ENCODE measurements around the gene ZHX3. TPM values are rescaled to one million over a fixed set of nuclear protein-coding genes. Genes with fewer than 3 reads are reported as not detected.
"Not testable (repeated sequence)": the region's sequence is repeated elsewhere in the genome, so short reads cannot be mapped to it uniquely, and the experiment has no call there.

The ZHX3 gene
- total RNA-seq, 1 experiment from 2014 or later, result 5.9 TPM

DNA sequence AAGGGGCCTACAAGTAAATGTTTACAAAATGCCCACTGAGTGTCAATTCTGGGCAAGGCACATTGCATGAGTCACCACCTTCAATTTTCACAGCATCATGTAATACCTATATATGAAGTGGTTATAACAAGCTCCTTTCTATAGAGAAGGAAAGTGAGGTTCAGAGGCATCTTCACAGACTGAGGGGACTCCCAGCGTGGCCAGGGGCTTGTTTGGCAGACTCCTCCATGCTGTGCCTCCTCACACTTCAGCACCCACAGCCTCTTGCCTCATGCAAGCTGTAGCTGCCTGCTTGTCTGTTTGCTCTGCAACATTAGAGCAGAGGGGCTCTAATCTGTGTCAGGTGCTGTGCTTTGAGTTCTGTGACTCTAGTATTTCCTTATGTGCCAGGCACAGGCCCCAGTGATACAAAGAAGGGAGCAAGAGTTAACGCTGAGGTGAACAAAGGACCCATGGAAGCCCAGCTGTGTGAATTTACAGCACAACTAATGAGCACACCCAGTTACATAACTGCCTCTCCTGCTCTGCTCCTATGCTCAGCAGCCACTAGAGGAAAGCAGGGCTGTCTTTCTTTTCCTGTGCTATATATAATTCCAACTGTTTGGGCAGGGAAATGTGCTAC is 72.3 kb downstream of the ZHX3 start:
- no peak overlapping the region for H3K4me2 ChIP-seq (ENCODE audit: low read depth, low read length, poor library complexity, severe bottlenecking)
- no peaks in the 10 kb centered on the region for H3K9me3 ChIP-seq (ENCODE audit: low read length)
- H3K9ac ChIP-seq (ENCODE audit: low read length), result no peak overlapping the region

DNA sequence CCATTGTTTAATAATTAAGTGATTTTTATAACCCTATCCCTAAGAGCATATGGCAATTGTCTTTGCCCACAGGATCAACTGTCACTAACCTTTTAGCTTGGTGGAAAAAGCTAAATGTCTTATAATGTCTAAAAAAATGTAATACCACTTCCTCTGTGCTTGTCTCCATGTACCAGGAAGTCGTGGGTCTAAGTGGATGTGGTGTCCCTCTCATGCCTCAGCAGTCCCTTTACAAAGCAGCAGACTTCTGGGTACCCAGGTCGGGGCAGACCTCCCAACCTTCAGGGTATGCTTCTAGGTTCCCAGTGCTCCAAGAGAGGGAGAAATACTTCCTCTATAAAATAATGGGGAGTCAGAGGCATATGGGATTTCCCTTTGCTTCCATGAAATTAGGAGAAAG is 74.7 kb downstream of the ZHX3 start:
- Histone ChIP-seq H2AFZ (ENCODE audit: low read length) (no peak overlapping the region), H3K79me2 (ENCODE audit: low read length) (no peaks in the 10 kb centered on the region), H3K27ac (ENCODE audit: low read length) (no peak overlapping the region), H3K36me3 (ENCODE audit: insufficient read depth, low read length) (no peaks in the 10 kb centered on the region), H3K9me3 (ENCODE audit: low read length) (no peaks in the 10 kb centered on the region), H3K27me3 (ENCODE audit: low read length) (no peaks in the 10 kb centered on the region), H3K4me2 (ENCODE audit: low read depth, low read length, poor library complexity, severe bottlenecking) (no peak overlapping the region), H3K4me1 (ENCODE audit: low read length) (no peaks in the 10 kb centered on the region), H3K9me2 (replicated peaks; ENCODE audit: insufficient read depth, low read length) (no peaks in the 10 kb centered on the region), H3K4me3 (ENCODE audit: low read length) (no peak overlapping the region), H3K9ac (ENCODE audit: low read length) (no peak overlapping the region), H4K20me1 (ENCODE audit: insufficient read depth, low read depth, low read length) (no peaks in the 10 kb centered on the region; the same call in 1 of the 2 replicates)
- peak; percentile 23 for DNase-seq

More for the DNA sequence above, 72.3 kb downstream of the ZHX3 start:
- H3K4me1 ChIP-seq (ENCODE audit: low read length), result no peaks in the 10 kb centered on the region
- H3K9me2 ChIP-seq (replicated peaks; ENCODE audit: insufficient read depth, low read length), result no peaks in the 10 kb centered on the region
- no peak overlapping the region for H3K27ac ChIP-seq (ENCODE audit: low read length)
- no peaks in the 10 kb centered on the region for H3K79me2 ChIP-seq (ENCODE audit: low read length)
- no peaks in the 10 kb centered on the region for H3K36me3 ChIP-seq (ENCODE audit: insufficient read depth, low read length)
- DNase-seq, result peak; percentile 22
- H2AFZ ChIP-seq (ENCODE audit: low read length), result no peak overlapping the region
- no peaks in the 10 kb centered on the region; the same call in 1 of the 2 replicates for H4K20me1 ChIP-seq (ENCODE audit: insufficient read depth, low read depth, low read length)
- H3K4me3 ChIP-seq (ENCODE audit: low read length), result no peak overlapping the region
- H3K27me3 ChIP-seq (ENCODE audit: low read length), result no peaks in the 10 kb centered on the region

DNA sequence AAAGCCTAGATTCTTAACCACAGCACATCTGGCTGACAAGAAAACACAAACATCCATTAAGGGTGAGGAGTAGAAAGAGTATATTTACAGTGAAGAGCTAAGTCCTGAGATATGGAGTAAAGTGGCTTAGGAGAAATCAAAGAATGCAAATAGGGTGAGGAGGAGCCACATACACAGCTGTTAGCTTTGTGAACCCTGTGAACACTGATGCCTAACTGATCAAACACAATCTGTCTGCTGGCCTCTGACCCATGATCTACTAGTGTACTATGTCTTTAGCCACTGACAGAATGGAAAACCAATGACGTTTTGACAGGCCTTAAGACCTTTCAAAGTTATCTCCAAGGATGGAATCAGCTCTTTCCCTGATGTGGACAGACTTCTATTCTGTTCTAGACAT is 75.2 kb downstream of the ZHX3 start:
- Histone ChIP-seq H3K36me3 (ENCODE audit: insufficient read depth, low read length) (no peaks in the 10 kb centered on the region), H3K27ac (ENCODE audit: low read length) (no peak overlapping the region), H3K27me3 (ENCODE audit: low read length) (no peaks in the 10 kb centered on the region), H3K79me2 (ENCODE audit: low read length) (no peaks in the 10 kb centered on the region), H3K4me1 (ENCODE audit: low read length) (no peaks in the 10 kb centered on the region), H3K4me2 (ENCODE audit: low read depth, low read length, poor library complexity, severe bottlenecking) (no peak overlapping the region), H3K9ac (ENCODE audit: low read length) (no peak overlapping the region), H3K9me2 (replicated peaks; ENCODE audit: insufficient read depth, low read length) (no peaks in the 10 kb centered on the region), H2AFZ (ENCODE audit: low read length) (no peak overlapping the region), H4K20me1 (ENCODE audit: insufficient read depth, low read depth, low read length) (no peaks in the 10 kb centered on the region; the same call in 1 of the 2 replicates), H3K4me3 (ENCODE audit: low read length) (no peak overlapping the region), H3K9me3 (ENCODE audit: low read length) (no peaks in the 10 kb centered on the region)
- no peak for DNase-seq

DNA sequence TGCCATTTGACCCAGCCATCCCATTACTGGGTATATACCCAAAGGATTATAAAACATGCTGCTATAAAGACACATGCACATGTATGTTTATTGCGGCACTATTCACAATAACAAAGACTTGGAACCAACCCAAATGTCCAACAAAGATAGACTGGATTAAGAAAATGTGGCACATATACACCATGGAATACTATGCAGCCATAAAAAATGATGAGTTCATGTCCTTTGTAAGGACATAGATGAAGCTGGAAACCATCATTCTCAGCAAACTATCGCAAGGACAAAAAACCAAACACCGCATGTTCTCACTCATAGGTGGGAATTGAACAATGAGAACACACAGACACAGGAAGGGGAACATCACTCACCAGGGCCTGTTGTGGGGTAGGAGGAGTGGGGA is 80.3 kb downstream of the ZHX3 start:
- H3K9ac ChIP-seq (ENCODE audit: low read length); H3K27me3 ChIP-seq (ENCODE audit: low read length); H3K36me3 ChIP-seq (ENCODE audit: insufficient read depth, low read length); H4K20me1 ChIP-seq (ENCODE audit: insufficient read depth, low read depth, low read length); H2AFZ ChIP-seq (ENCODE audit: low read length); H3K4me3 ChIP-seq (ENCODE audit: low read length); H3K27ac ChIP-seq (ENCODE audit: low read length); H3K4me2 ChIP-seq (ENCODE audit: low read depth, low read length, poor library complexity, severe bottlenecking); H3K9me3 ChIP-seq (ENCODE audit: low read length); H3K9me2 ChIP-seq (replicated peaks; ENCODE audit: insufficient read depth, low read length); H3K4me1 ChIP-seq (ENCODE audit: low read length); DNase-seq; H3K79me2 ChIP-seq (ENCODE audit: low read length): not testable (repeated sequence)

DNA sequence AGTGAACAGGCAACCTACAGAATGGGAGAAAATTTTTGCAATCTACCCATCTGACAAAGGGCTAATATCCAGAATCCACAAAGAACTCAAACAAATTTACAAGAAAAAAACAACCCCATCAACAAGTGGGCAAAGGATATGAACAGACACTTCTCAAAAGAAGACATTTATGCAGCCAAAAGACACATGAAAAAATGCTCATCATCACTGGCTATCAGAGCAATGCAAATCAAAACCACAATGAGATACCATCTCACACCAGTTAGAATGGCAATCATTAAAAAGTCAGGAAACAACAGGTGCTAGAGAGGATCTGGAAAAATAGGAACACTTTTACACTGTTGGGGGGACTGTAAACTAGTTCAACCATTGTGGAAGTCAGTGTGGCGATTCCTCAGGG is 80.7 kb downstream of the ZHX3 start:
- DNase-seq; H3K27me3 ChIP-seq (ENCODE audit: low read length); H3K9me2 ChIP-seq (replicated peaks; ENCODE audit: insufficient read depth, low read length); H3K4me2 ChIP-seq (ENCODE audit: low read depth, low read length, poor library complexity, severe bottlenecking); H4K20me1 ChIP-seq (ENCODE audit: insufficient read depth, low read depth, low read length); H3K9me3 ChIP-seq (ENCODE audit: low read length); H3K9ac ChIP-seq (ENCODE audit: low read length); H3K4me1 ChIP-seq (ENCODE audit: low read length); H2AFZ ChIP-seq (ENCODE audit: low read length); H3K36me3 ChIP-seq (ENCODE audit: insufficient read depth, low read length); H3K79me2 ChIP-seq (ENCODE audit: low read length); H3K4me3 ChIP-seq (ENCODE audit: low read length); H3K27ac ChIP-seq (ENCODE audit: low read length): not testable (repeated sequence)

DNA sequence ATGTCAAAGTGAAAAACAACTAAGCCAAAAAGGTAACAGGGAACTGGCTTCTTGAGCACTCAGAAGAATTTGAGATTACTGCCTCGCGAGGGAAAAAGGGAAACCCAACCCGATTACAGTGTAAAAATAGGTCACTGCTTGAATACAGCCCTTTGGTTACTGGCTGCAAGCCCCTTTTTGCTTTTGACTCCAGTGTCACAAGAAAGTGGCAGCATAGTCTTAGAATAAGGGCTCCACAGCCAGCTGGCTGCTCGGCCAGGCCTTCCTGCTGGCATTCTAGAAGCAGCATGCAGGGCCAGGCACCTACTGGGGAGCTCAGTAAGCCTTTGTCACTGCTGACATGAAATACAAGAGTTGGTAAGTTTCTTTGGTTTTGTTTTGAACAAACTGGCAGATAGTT is 83.0 kb downstream of the ZHX3 start:
- no peak overlapping the region for H3K27ac ChIP-seq (ENCODE audit: low read length)
- H3K4me2 ChIP-seq (ENCODE audit: low read depth, low read length, poor library complexity, severe bottlenecking), result no peak overlapping the region
- H3K9me3 ChIP-seq (ENCODE audit: low read length), result no peaks in the 10 kb centered on the region
- H3K36me3 ChIP-seq (ENCODE audit: insufficient read depth, low read length), result no peaks in the 10 kb centered on the region
- H3K4me1 ChIP-seq (ENCODE audit: low read length), result peaks cover 2% of the 10 kb centered on the region
- no peaks in the 10 kb centered on the region for H3K79me2 ChIP-seq (ENCODE audit: low read length)
- H4K20me1 ChIP-seq (ENCODE audit: insufficient read depth, low read depth, low read length), result peaks cover 7% of the 10 kb centered on the region; the same call in 1 of the 2 replicates
- no peaks in the 10 kb centered on the region for H3K27me3 ChIP-seq (ENCODE audit: low read length)
- no peak overlapping the region for H3K9ac ChIP-seq (ENCODE audit: low read length)
- H3K4me3 ChIP-seq (ENCODE audit: low read length), result no peak overlapping the region
- no peak overlapping the region for H2AFZ ChIP-seq (ENCODE audit: low read length)
- no peak for DNase-seq
- no peaks in the 10 kb centered on the region for H3K9me2 ChIP-seq (replicated peaks; ENCODE audit: insufficient read depth, low read length)

DNA sequence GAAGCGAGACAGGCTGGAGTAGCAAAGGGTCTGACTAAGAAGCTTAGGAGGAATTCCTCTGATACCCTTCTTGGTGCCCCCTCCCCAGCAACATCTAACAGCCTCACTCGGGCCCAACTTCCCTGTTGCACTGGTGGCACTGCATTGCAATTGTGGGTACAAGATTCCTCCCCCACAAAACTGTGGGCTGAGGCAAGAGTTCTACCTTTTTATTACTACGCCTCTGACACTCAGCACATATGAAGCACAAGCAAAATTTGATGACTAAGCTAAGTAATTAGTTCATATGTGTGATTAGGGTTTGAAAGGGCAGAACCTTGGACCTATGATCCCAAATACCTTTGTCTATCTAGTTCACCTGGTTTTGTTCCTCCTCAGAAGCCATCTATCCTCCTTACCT is 83.5 kb downstream of the ZHX3 start:
- Histone ChIP-seq H3K9ac (ENCODE audit: low read length) (no peak overlapping the region), H2AFZ (ENCODE audit: low read length) (no peak overlapping the region), H3K27ac (ENCODE audit: low read length) (no peak overlapping the region), H3K9me2 (replicated peaks; ENCODE audit: insufficient read depth, low read length) (no peaks in the 10 kb centered on the region), H3K79me2 (ENCODE audit: low read length) (no peaks in the 10 kb centered on the region), H3K27me3 (ENCODE audit: low read length) (no peaks in the 10 kb centered on the region), H3K9me3 (ENCODE audit: low read length) (no peaks in the 10 kb centered on the region), H4K20me1 (ENCODE audit: insufficient read depth, low read depth, low read length) (peaks cover 7% of the 10 kb centered on the region; the same call in 1 of the 2 replicates), H3K4me2 (ENCODE audit: low read depth, low read length, poor library complexity, severe bottlenecking) (no peak overlapping the region), H3K4me1 (ENCODE audit: low read length) (peaks cover 2% of the 10 kb centered on the region), H3K4me3 (ENCODE audit: low read length) (no peak overlapping the region), H3K36me3 (ENCODE audit: insufficient read depth, low read length) (no peaks in the 10 kb centered on the region)
- DNase-seq, result no peak

DNA sequence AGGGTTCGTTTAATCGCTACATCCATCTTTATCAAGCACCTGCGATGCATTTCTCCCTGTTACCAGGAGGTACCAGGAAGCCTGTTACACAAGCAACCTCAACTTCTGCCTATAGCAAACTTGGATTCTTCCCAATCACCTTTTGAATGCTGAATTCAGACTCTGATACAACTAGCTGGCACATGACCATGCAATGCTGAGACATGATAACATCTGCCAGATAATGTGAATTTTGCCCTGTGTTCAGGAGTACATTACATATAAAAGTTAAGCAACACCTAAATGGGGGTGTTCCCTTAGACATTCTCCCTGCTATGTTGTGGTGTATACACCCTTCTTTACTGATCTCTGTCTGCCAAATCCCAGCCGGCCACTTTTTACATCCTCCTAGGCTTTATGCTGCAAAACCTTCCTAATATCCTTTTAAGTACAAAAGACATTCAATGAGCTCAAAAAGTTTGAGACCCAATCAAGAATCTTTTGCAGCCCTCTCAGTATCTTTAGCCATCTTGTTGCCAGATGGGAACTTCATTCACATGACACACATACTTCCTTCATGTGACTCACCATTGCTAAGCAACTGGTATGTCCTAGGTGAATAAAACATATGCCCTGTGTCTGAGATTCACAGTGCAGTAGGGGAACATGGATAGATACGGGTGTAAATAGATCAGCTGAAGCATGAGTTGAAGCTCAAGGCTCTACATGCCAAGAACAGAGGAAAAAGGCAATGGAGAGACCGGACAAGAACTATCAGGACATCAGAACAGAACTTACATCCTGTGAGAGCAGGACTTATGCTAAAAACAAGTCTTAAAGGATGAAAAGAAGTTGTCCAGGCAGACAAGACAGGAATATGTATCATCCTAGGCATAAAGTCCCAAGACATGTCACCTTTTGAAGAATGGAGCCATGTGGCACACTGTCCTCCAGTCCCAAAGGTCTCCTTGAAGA is 84.3 kb downstream of the ZHX3 start:
- Histone ChIP-seq H3K4me3 (ENCODE audit: low read length) (no peak overlapping the region), H3K79me2 (ENCODE audit: low read length) (no peaks in the 10 kb centered on the region), H4K20me1 (ENCODE audit: insufficient read depth, low read depth, low read length) (peaks cover 7% of the 10 kb centered on the region; the same call in 1 of the 2 replicates), H2AFZ (ENCODE audit: low read length) (no peak overlapping the region), H3K9ac (ENCODE audit: low read length) (no peak overlapping the region), H3K36me3 (ENCODE audit: insufficient read depth, low read length) (no peaks in the 10 kb centered on the region), H3K9me3 (ENCODE audit: low read length) (no peaks in the 10 kb centered on the region), H3K27ac (ENCODE audit: low read length) (no peak overlapping the region), H3K4me1 (ENCODE audit: low read length) (peaks cover 2% of the 10 kb centered on the region), H3K9me2 (replicated peaks; ENCODE audit: insufficient read depth, low read length) (no peaks in the 10 kb centered on the region), H3K27me3 (ENCODE audit: low read length) (no peaks in the 10 kb centered on the region), H3K4me2 (ENCODE audit: low read depth, low read length, poor library complexity, severe bottlenecking) (no peak overlapping the region)
- no peak for DNase-seq

Measured in Karpas-422 (cell line).